UCSD-AML1 (cell line): Measurements from ENCODE around the gene CAMK2B.

ENCODE experiments used
- DNase-seq: peaks from one replicate; lab custom pipeline; 2025; ENCODE audit not compliant: unreplicated experiment; lab: John Stamatoyannopoulos, UW

The CAMK2B gene

GRCh38 chr7:44287488-44288380 is 37.7 kb downstream of the CAMK2B start:
- DNase-seq, result no peak

DNA sequence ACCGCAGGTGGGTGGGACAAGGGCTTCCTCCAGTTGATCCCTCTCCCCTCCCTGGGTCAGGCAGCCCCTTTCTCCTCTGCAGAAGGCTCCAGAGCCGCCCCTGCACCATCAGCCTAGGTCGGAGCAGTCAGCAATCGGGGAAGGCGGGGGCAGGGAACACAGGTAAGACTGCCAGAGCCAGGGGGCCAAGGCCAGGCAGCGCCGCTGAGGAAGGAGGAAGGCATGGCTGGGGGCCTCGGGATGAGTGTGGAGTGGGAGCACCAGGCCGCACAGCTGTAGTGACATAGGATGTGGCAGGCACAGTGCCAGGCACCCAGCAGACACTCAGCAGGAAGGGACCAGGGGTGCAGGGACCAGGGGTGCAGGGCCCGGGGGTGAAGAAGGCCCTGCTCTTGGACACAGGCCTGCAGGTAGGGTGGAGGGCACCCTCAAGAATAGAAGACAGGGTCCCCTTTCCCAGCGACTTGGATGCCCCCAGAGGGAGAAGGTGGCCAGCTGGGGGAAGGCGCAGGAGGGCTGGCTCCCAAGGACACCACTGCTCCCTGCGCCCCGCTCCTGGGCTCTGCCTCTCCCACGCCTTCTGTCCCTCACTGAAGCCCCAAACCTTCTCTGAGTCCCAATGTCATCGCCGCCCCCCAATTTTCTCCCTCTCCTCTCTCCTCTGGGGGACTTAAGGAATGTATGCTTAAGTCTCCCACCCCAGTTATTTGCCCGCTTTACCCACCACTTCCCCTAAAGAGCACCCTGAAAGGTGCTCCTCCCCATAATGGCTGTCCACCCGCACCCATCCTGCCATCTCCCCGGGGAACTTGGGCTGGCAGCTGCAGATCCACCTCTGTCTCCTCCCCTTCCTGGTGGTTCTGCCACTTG is 38.5 kb downstream of the CAMK2B start:
- no peak for DNase-seq

DNA sequence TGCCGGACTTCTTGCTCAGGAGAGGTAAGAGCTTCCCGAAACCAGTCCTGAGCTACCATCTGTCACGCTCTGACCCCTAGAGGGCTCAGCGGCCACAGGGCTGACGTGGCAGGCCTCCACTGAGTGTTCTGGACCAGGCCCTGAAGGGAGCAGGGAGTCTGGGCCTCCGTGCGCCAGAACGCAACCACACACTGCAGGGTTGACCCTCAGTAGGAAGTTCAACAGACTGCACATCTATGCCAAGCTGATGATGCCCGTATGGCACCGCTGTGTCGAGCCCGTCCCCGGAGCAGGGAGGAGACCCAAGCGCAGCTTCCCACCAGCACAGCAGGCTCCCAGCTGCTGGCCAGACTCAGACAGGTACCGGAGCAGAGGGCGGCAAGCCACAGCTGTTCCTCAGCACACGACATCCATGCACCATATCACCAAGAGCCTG is 39.2 kb downstream of the CAMK2B start:
- DNase-seq, result no peak

GRCh38 chr7:44285561-44285960 is 39.8 kb downstream of the CAMK2B start:
- no peak for DNase-seq

DNA sequence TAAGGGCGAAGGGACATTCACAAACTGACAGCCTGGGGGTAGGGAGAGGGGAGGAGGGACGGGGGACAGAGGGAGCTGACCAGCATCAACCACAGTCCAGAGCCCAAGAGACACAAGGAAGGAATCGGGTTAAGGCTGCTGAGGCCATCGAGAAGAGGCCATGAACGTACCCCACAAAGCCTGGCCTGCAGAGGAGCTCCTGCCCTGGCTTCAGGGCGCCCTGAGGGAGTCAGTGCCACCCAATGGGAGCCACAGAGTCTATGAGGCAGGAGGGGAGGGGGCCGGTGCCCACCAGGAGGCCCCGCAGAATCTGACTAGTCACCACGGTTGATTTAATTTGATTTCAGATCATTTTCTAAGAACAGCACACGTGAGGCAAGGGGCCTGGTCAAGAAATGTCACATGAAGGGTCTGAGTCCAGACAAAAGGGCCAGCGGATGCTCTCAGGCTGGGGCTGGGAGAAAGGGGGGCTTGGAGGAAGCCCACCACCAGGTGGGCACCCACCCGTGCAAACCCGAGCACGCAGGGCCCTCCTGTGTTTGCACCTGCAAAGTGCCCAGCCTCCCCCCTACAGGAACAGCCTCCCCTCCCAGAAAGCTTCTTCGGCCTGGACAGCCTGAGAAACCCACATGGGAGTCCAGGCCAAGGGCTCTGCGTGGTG is 40.4 kb downstream of the CAMK2B start:
- no peak for DNase-seq

DNA sequence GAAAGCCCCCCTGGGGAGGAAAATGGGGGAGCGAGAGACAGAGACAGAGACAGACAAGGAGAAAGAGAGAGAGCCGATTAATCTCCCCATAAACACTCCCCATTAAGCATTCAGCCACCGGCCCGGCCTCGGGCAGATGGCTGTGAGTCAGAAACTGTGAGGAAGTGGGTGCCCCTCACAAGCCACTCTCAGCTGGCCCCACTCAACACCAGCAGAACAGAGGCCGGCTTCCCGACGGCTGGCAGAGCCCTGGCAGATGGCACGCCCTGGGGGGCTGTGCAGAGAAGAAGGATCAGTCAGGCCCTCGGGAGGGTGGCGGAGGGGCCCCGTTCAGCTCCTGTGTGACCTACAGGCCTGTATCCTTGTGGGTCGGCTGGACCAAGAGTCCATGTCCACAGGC is 41.2 kb downstream of the CAMK2B start:
- no peak for DNase-seq

DNA sequence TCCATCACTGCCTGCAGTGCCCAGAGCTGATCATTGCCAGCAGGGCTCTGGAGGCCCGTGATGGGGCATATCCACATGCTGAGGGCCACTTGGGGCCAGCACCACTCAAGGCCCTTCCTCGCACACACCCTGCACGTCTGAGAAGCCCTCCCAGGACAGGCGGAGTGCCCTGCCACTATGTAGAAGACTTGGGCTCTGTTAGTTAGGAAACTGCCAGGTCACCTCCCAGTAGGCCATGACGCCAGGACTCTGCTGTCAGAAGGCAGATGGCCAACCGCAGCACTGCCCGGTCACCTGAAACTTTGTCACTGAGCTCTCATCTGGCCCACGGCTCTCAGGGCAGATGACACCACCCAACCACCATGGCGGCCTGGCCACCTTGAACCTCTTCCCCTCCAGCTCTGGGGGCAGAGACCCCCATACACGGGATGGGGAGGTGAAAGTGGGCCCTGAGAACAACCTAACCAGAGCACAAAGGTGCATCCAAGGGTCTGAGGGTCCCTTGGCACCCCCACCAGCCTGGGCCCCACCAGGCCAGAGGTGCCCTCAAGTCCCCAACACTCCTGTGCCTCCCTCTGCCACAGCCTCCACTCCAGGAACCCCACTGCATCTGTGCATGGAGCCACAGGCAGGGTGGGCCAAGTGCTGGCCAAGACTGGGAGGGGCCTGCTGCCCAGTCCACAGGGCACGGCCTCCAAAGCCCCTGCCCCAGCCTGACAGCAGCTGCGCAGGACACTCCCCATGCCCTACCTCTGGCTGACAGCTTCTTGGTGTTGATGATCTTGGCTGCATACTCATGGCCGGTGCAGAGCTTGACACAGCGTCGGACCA is 41.8 kb downstream of the CAMK2B start:
- DNase-seq, result no peak

DNA sequence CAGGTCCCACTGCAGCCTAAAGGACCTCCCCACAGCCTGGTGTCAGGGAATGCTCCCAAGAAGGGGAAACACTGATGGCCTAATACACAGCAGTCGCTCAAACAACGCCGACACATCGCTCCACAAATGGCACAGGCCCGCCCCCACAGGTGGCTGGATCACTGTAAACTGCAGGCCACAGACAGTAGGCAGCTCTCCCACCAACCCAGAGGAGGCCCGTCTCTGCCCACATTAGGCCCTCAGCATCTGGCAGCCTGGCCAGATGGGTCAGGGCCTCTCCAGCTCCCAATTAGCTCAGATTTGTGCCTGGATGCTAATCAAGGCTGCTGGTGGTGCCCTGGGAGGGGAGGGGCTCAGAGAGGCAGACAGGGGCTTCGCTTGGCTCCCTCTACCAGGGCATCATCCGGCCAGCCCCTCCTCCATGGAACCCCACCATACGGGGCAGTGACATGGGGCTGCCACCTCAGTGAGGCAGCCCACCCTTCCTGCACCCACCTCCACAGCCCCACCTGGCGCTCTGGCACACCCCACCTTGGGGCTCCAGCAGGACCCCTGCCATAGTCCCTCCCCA is 42.7 kb downstream of the CAMK2B start:
- DNase-seq, result no peak

DNA sequence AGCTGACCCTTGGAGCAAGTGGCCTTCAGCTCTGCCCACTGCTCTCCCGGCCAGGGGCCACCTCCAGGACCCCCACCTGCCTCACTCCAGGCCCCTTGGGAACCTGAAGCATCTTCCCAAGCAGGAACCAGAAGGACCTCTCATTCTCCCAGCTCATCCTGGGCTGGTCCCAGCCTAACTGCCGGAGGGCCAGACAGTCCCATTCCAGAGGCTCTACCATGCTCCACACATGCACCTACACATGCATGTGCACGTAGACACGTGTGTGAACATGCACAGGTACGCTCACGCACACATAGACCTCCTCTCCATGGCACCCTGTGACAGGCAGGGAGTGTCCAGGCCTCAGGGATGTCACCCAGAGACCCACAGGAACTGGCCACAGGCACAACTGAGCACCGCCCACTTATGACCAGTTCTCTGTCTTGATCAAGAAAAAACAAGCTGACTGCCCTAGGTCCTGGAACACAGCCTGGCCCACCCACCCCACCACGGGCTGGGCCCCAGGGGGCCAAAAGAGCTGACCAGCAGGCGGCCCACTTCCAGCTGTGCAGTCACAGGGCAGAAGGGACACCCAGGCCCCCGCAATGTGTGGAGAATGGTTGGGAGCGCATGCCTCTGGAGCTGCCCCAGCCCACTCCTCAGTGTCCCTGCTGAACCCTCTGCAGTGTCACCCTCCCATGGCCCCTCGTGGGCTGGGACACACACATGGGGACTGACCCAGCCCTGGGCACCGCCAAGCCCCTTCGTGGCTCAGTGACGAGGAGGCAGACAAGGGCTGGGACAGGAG is 43.4 kb downstream of the CAMK2B start:
- DNase-seq, result no peak

DNA sequence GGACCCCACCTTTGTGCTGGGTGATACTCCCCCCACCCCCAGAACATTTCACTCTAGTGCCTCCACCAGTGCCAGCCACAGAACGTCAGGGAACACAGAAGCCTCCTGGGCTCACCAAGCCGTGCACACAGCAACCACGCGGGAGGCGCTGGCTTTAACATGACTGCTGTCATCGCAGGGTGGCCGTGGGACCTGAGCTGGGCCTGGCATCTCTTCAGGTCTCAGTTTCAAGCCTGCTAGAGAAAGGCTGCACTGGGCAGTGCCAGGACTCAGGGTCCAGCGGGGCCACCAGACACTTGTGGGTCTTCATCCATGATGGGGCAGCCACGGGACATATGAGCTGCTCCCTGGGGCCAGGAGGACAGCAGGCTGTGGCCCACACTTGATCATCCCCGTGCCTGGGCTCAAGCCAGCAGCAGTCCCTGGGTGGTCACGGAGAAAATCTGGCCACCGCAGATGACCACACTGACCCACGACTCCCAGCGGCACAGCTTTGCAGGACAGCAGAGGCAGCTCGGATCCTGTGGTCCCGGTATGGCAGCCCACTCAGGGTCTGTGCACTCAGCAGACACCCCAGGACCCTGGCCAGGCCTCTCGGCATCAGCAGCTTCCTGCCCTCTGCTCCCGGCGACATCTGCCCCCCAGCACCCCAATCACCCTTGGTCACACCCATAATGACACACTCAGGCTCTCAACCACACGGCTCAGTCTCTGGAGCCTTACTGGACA is 44.2 kb downstream of the CAMK2B start:
- DNase-seq, result no peak

DNA sequence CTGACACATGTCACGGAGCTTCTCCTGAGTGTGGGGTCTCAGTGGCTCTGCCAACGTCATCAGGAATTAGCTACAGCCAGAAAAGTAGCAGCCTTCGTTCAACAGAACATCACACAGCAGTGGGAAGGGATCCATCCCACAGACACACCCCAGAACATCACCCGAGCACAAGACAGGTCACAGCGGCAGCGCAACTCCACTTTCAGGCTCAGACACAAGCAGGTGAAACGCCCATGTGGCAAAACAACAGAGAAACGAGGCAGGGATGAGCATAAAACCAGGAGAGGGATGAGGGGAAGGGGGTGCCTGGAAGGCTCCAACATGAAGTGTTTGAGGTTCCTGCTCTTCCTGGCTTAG is 44.8 kb downstream of the CAMK2B start:
- DNase-seq, result no peak

- DNase-seq, result no peak
These were observed 45.5 kb downstream of the CAMK2B start for GRCh38 chr7:44279731-44280505.

- no peak for DNase-seq
These were observed 46.1 kb downstream of the CAMK2B start for GRCh38 chr7:44279286-44279685.

DNA sequence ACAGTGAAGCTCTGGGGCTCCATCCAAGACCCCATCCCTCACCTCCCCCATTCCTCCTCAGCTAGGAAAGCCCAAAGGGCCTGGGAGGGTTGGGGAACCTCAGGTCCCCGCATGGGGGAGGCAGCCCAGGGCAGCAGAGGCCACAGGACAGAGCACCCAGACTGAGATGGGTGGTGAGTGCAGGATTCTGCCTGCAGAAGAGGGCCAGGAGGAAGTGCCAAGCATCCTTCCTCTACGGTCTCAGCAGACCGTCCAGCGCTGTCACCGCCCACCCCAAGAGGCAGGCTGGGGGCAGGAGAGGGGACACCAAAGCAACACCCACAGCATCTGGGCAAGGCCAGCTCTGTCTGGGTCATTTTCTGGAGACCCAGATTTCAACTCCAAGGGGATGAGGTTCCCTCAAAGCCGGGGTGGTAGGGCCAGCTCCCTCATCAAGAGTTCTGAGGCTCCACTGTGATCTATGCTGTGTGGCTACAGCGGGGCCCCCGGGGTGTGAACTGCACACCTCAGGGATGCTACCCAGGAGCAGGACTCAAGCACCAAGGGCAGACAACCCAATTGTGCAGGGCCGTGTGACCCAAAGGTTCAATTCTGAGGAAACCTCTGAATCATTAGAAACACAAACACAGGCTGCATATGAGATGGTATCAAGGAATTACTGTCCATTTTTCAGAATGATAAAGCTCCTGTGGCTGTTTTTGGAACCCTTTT is 46.8 kb downstream of the CAMK2B start:
- no peak for DNase-seq

DNA sequence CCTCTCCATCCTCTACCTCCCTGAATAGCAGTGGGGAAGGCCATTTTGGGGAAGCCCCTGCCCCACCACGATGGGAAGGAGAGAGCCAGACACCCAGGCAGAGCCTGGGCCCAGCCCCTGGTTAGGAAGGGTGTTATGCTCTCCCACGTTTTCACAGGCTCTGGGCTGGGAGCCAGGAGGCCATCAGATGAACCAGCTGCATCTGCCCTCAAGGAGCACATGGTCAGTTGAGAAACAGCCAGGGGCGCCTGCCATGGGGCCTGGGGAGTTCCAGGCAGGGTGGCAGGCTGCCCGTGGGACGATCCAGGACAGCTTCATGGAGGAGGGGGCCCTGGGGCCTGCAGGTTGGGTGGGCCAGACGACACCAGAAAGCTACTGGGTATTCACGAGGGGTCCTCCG is 47.5 kb downstream of the CAMK2B start:
- DNase-seq, result no peak

DNA sequence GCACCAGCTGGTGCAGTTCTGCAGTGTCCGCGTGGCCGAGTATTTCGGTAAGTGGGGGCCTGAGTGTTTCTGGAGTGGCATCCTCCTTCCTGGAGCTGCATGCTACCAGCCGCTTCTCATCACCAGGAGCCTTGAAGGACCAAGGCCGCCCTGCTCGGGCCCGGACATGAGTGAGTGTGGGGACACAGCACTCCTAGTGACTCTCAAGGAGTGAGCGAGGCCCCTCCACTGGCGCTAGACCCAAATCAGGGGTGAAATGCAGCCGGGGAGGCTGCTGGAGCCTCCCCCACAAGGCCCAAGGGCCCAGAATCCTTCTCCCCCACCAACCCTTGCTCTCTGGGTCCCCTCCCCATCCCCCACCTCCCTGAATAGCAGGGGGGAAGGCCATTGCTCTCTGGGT is 48.0 kb downstream of the CAMK2B start:
- no peak for DNase-seq

- DNase-seq, result no peak
These were observed 48.7 kb downstream of the CAMK2B start for GRCh38 chr7:44276571-44277221.
